Lung (tissue), 12 donors: ENCODE results near the gene ONECUT3. TPM values are rescaled to one million over a fixed set of nuclear protein-coding genes. Genes with fewer than 3 reads are reported as not detected.

Source experiments
- ATAC-seq: fragments of 200-7000 bp; cut with Tn5 transposase; one replicate; pipeline ENCODE4 v1.9.1; 2020; ENCODE audit warnings: moderate number of reproducible peaks; ENCODE audit not compliant: insufficient read depth, low FRiP score
- DNase-seq, 3 donors: peaks; one replicate each; pipeline ENCODE4 v3.0.0-alpha.2; 2013 to 2017
- H3K27ac ChIP-seq, 2 donors: one replicate each; pipeline ENCODE4 v1.5.1; 2013; ENCODE audit warnings: mild to moderate bottlenecking in 2 of 2, moderate library complexity in 2 of 2, control low read depth in 1 of 2, inconsistent platforms in 1 of 2, low read depth in 1 of 2, low read length in 1 of 2
- H3K27me3 ChIP-seq, 3 donors: one replicate each; pipeline ENCODE4 v1.5.1; 2013; ENCODE audit warnings: low read length in 2 of 3; ENCODE audit not compliant: control insufficient read depth in 3 of 3, insufficient read depth in 3 of 3
- H3K36me3 ChIP-seq, 4 donors: one replicate each; pipeline ENCODE4 v1.5.1; 2013; ENCODE audit warnings: low read length in 4 of 4, mild to moderate bottlenecking in 1 of 4, moderate library complexity in 1 of 4; ENCODE audit not compliant: control insufficient read depth in 4 of 4, insufficient read depth in 4 of 4
- H3K4me1 ChIP-seq, 5 donors: one replicate each; pipeline ENCODE4 v1.5.1; 2013; ENCODE audit warnings: low read length in 5 of 5, mild to moderate bottlenecking in 2 of 5, moderate library complexity in 1 of 5; ENCODE audit not compliant: control insufficient read depth in 5 of 5, insufficient read depth in 5 of 5
- H3K4me3 ChIP-seq: one replicate; pipeline ENCODE4 v1.5.1; 2013; ENCODE audit warnings: mild to moderate bottlenecking, control low read depth, moderate library complexity
- H3K9ac ChIP-seq, 2 donors: one replicate each; pipeline ENCODE4 v1.5.1; 2013; ENCODE audit warnings: low read length in 2 of 2, control low read depth in 1 of 2; ENCODE audit not compliant: insufficient read depth in 1 of 2
- H3K9me3 ChIP-seq, 4 donors: one replicate each; pipeline ENCODE4 v1.5.1; 2013; ENCODE audit warnings: low read length in 3 of 4, mild to moderate bottlenecking in 1 of 4, moderate library complexity in 1 of 4; ENCODE audit not compliant: control insufficient read depth in 4 of 4, insufficient read depth in 3 of 4
- WGBS, 2 donors: extraction: QIAGEN DNeasy Blood & Tissue Kit; methylation state at CpG; one replicate each; pipeline ENCODE4 v1.1.7; 2013; 5-methylcytosine and 5-hydroxymethylcytosine counted together
- polyA plus RNA-seq, 2 donors: library from polyadenylated mRNA; stranded (reverse); fragments of 200-250 nt; gene quantifications; one replicate each; pipeline ENCODE4 v1.2.1, GENCODE V29; 2013
- total RNA-seq, 2 donors: library from RNA; depleted of rRNA in 1 of 2; stranded (reverse); fragments of >200 nt in 1 of 2; gene quantifications; one replicate each; pipeline ENCODE4 v1.2.1, GENCODE V29; 2014 to 2021
- TF ChIP-seq, protein P1 (sequence below): IDR thresholded peaks from 2 replicates; pipeline ENCODE4 v1.5.1; 2012; ENCODE audit warnings: mild to moderate bottlenecking; ENCODE audit errors: control extremely low read depth, extremely low read depth
- donor health status: control.
- donor health status: control.
- donor health status: Bipolar disorder and iron deficiency.
- donor health status: healthy.
- donor health status: DM: yes; HTN: yes; CAD: no.

The ONECUT3 gene
- total and polyA plus RNA-seq, 4 donors = not detected

DNA sequence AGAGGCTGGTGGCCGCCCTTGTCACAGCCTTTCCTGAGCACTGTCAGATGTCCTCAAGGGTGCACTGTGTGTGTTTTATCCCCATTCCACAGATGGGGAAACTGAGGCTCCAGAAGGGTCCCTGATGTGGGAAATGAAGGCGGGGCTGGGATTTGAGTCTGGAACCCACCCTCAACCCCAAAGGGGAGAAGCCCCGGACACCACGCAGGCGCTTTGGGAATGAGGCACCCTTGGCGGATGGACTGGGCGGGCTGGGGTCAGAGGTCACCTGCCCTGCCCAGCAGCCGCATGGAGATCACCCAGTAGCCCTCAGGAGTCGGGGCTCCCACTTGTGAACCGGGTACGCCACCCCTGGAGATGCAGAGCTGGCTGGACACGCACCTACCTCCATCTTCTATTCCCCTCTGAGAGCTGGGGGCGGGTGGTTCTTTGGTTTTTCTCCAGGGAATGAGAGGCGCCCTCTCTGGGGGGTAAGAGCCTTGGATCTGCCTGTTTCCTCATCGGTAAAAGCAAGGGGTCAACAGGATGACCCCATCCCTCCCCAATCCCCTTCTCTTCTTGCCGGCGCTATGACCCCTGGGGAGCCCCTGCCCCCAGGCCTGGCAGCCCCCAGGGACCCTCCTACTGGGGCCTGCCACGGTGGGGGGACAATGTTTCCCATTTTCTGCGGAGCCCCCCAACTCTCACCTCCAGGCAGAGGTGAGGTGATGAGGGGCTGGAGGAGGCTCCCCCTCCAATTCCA, 8.3 kb upstream of the ONECUT3 start:
- Histone ChIP-seq H3K9me3 (peaks cover 0 to 6% (median 0%) of the 10 kb centered on the region in 4 donors), H3K4me3 (no peak overlapping the region), H3K9ac (no peak overlapping the region), H3K27ac (no peak overlapping the region), H3K36me3 (no peaks in the 10 kb centered on the region), H3K27me3 (peaks cover 12 to 53% (median 25%) of the 10 kb centered on the region in 3 donors), H3K4me1 (peaks cover 0 to 18% (median 0%) of the 10 kb centered on the region in 5 donors)
- no peak for ATAC-seq
- no peak for DNase-seq
- 9 to 15% methylated on average over 19 of the region's 19 CpGs for WGBS, 2 donors
- TF ChIP-seq, protein P1, sequence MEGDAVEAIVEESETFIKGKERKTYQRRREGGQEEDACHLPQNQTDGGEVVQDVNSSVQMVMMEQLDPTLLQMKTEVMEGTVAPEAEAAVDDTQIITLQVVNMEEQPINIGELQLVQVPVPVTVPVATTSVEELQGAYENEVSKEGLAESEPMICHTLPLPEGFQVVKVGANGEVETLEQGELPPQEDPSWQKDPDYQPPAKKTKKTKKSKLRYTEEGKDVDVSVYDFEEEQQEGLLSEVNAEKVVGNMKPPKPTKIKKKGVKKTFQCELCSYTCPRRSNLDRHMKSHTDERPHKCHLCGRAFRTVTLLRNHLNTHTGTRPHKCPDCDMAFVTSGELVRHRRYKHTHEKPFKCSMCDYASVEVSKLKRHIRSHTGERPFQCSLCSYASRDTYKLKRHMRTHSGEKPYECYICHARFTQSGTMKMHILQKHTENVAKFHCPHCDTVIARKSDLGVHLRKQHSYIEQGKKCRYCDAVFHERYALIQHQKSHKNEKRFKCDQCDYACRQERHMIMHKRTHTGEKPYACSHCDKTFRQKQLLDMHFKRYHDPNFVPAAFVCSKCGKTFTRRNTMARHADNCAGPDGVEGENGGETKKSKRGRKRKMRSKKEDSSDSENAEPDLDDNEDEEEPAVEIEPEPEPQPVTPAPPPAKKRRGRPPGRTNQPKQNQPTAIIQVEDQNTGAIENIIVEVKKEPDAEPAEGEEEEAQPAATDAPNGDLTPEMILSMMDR = no peak

DNA sequence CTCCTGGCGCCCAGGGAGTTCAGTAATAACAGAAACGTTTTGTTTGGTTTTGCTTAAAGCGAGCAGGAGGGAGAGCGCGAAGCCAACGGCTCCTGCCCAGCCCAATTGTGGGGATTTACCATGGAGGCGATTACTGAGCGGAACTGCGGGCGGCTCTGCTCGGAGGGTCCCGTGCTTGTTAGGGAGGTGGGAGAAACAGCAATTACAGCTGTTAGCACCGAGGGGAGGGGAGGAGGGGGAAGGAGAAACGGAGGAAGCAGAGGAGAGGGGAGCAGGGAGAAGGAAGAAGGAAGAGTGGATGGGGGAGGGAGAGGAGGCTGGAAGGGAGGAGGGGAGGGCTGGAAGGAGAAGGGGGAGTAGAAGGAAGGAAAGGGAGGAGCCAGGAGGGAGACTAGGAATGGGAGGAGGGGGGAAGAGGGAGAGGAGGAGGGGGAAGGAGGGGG, 7.7 kb upstream of the ONECUT3 start:
- DNase-seq (no peak), ATAC-seq (no peak)
- H3K9me3 ChIP-seq = peaks cover 0 to 5% (median 0%) of the 10 kb centered on the region in 4 donors
- H3K4me3 ChIP-seq = no peak overlapping the region
- peaks cover 0 to 18% (median 0%) of the 10 kb centered on the region in 5 donors for H3K4me1 ChIP-seq
- no peak overlapping the region for H3K27ac ChIP-seq
- H3K36me3 ChIP-seq = no peaks in the 10 kb centered on the region
- H3K9ac ChIP-seq = no peak overlapping the region
- peaks cover 12 to 57% (median 31%) of the 10 kb centered on the region in 3 donors for H3K27me3 ChIP-seq
- TF ChIP-seq, protein P1 = no peak
- WGBS, 2 donors = 2% methylated on average over 14 of the region's 14 CpGs

DNA sequence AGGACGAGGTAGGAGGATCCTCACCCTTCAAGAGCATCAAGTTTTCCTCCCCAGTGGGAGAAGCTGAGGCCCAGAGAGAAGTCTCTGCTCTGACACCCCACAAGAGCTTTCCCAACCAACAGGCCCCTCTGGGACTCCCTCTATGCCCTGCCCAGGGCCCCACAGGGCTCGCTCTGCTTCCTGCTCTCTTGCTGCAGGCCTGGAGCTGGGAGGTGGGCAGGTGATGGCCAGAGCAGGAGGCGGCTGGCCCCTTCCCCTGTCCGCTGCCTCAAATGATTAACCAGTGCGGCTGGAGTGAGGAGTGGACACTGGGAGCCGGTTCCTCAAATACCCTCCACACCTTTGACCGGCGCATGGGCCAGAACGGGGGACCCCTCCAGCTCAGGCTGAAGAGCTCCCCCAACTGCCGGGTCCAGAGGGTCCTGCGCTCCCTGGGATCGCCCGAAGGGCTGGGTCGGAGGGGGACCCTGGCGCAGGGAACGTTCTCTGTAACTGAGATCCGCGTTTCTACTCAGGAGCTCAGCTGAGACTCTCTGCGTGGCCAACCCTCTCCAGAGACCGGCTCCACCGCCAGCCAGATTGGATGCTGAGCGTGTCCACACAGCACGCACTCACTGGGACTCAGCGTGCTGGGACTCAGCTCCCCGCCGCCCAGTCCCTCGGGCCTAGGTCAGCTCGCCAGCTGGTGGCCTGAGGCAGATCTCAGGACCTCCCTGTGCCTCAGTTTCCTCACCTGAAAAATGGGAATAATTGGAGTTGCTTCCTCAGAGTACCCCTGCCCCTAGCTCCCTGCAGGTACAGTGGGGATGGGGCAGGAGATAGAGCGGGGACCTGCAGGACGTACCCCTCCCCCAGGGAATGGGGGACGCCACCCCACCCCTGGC, 6.7 kb upstream of the ONECUT3 start:
- no peak for ATAC-seq
- H3K36me3 ChIP-seq = no peaks in the 10 kb centered on the region
- H3K27me3 ChIP-seq = peaks cover 20 to 67% (median 42%) of the 10 kb centered on the region in 3 donors
- H3K27ac ChIP-seq = no peak overlapping the region
- no peak overlapping the region for H3K9ac ChIP-seq
- DNase-seq = no peak
- TF ChIP-seq, protein P1 = no peak
- 6 to 7% methylated on average over 31 of the region's 31 CpGs for WGBS, 2 donors
- H3K4me3 ChIP-seq = no peak overlapping the region
- peaks cover 0 to 18% (median 0%) of the 10 kb centered on the region in 5 donors for H3K4me1 ChIP-seq
- H3K9me3 ChIP-seq = peaks cover 0 to 5% (median 0%) of the 10 kb centered on the region in 4 donors
